ENCODE measurements around the gene FSTL4. TPM values are rescaled to one million over a fixed set of nuclear protein-coding genes. Genes with fewer than 3 reads are reported as not detected.
A peak's percentile ranks its signal among the peaks of the same experiment; 100 is the strongest.

The FSTL4 gene
- polyA plus RNA-seq, 1 of the 3 experiments (the other 2 are of a cell fraction), result not detected

DNA sequence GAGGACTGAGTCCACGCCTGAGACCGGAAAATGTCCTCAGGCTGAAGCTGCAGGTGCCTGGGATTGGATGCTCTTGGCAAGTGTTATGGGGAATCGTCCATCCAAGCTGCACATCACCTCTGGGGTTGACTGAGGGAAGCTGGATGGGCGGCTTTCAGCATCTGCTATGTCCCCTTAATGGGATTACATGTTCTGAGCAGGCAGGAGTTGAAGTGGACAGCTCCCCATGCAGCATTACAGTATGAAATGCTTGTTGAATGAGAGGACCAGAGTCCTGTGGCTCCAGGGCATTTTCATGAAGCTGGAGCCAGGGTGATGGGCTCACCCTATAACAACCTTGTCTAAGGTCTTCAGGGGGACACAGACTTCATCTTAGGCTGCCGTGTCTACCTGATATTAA, 289.6 kb downstream of the FSTL4 start:
- Histone ChIP-seq H3F3A (replicated peaks; ENCODE audit: insufficient read depth) (no peaks in the 10 kb centered on the region), H4K20me1 (ENCODE audit: insufficient read depth) (no peaks in the 10 kb centered on the region), H3K36me3 (replicated peaks in 1 of 2; ENCODE audit: control insufficient read depth in 1 of 2, insufficient read depth in 2 of 2, low read length in 1 of 2) (no peaks in the 10 kb centered on the region), H3K27ac (ENCODE audit: low read depth in 2 of 2, low read length in 1 of 2) (no peak overlapping the region), H3K4me3 (ENCODE audit: low read depth in 2 of 2, low read length in 1 of 2) (no peak overlapping the region), H3K4me1 (ENCODE audit: control insufficient read depth in 1 of 2, insufficient read depth in 2 of 2, low read depth in 1 of 2, low read length in 1 of 2) (peaks cover 0 to 4% of the 10 kb centered on the region in 2 experiments; a peak in 1 of 4 replicates), H2AFZ (ENCODE audit: low read depth) (no peak overlapping the region), H3K79me2 (ENCODE audit: insufficient read depth) (no peaks in the 10 kb centered on the region), H3K9ac (no peak overlapping the region), H3K9me2 (no peaks in the 10 kb centered on the region), H3K27me3 (ENCODE audit: insufficient read depth) (no peaks in the 10 kb centered on the region), H3K4me2 (no peak overlapping the region), H3K9me3 (no peaks in the 10 kb centered on the region)
- ChIA-PET POLR2A (no interaction called here), CTCF (interaction anchor here (0.7 to 1.7 kb wide), 4 partner anchors 13 to 99 kb away, joined by 3 to 4 read pairs (median 3); no protein-coding TSS in a partner anchor)
- DNase-seq, result no peak
- TF ChIP-seq, protein P1, sequence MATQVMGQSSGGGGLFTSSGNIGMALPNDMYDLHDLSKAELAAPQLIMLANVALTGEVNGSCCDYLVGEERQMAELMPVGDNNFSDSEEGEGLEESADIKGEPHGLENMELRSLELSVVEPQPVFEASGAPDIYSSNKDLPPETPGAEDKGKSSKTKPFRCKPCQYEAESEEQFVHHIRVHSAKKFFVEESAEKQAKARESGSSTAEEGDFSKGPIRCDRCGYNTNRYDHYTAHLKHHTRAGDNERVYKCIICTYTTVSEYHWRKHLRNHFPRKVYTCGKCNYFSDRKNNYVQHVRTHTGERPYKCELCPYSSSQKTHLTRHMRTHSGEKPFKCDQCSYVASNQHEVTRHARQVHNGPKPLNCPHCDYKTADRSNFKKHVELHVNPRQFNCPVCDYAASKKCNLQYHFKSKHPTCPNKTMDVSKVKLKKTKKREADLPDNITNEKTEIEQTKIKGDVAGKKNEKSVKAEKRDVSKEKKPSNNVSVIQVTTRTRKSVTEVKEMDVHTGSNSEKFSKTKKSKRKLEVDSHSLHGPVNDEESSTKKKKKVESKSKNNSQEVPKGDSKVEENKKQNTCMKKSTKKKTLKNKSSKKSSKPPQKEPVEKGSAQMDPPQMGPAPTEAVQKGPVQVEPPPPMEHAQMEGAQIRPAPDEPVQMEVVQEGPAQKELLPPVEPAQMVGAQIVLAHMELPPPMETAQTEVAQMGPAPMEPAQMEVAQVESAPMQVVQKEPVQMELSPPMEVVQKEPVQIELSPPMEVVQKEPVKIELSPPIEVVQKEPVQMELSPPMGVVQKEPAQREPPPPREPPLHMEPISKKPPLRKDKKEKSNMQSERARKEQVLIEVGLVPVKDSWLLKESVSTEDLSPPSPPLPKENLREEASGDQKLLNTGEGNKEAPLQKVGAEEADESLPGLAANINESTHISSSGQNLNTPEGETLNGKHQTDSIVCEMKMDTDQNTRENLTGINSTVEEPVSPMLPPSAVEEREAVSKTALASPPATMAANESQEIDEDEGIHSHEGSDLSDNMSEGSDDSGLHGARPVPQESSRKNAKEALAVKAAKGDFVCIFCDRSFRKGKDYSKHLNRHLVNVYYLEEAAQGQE (IDR thresholded peaks at IDR 0.05; ENCODE audit: low read depth, low read length), result peak; percentile 33; the same call in 1 of the 2 replicates
- TF ChIP-seq, protein P2, sequence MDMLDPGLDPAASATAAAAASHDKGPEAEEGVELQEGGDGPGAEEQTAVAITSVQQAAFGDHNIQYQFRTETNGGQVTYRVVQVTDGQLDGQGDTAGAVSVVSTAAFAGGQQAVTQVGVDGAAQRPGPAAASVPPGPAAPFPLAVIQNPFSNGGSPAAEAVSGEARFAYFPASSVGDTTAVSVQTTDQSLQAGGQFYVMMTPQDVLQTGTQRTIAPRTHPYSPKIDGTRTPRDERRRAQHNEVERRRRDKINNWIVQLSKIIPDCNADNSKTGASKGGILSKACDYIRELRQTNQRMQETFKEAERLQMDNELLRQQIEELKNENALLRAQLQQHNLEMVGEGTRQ (IDR thresholded peaks at IDR 0.05; ENCODE audit: borderline replicate concordance, low read depth, low read length), result no peak
- TF ChIP-seq FOXM1 (IDR thresholded peaks at IDR 0.05; ENCODE audit: low read depth), result no peak
- WGBS (ENCODE audit: low lambda C conversion rate), result 60% methylated on average over 3 of the region's 5 CpGs

DNA sequence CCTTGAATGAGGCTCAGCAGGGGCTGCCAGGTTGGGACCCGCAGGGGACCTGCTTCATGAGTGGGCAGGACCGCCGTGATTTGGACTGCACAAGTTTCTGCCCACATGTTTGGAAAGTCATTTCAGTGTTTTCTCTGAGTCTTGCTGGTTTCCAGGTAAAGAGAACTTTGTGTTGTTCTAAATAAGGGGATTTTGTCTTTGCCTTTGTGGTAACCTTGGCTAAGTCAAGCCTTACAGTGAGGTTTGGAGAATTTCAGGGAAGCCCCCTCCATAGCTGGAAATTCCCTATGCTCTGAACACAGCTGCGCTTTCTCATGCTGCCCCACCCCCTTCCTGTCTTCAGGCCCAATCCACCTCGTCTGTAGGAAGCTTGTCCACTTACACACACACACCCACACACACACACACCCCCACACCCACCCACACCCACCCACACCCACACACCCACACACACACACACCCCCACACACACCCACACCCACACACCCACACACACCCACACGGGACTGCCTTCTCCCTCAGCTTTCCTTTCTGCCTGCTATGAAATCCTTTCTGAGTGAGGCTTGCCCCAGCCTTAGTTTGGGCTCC, 290.4 kb downstream of the FSTL4 start:
- WGBS (ENCODE audit: low lambda C conversion rate), result 43% methylated on average over 6 of the region's 6 CpGs
- Histone ChIP-seq H3K4me2 (no peak overlapping the region), H3K27ac (ENCODE audit: low read depth in 2 of 2, low read length in 1 of 2) (no peak overlapping the region), H3K79me2 (ENCODE audit: insufficient read depth) (no peaks in the 10 kb centered on the region), H4K20me1 (ENCODE audit: insufficient read depth) (no peaks in the 10 kb centered on the region), H3K27me3 (ENCODE audit: insufficient read depth) (no peaks in the 10 kb centered on the region), H3K36me3 (replicated peaks in 1 of 2; ENCODE audit: control insufficient read depth in 1 of 2, insufficient read depth in 2 of 2, low read length in 1 of 2) (no peaks in the 10 kb centered on the region), H3K4me3 (ENCODE audit: low read depth in 2 of 2, low read length in 1 of 2) (no peak overlapping the region), H3K9me3 (no peaks in the 10 kb centered on the region), H3K9me2 (no peaks in the 10 kb centered on the region), H3F3A (replicated peaks; ENCODE audit: insufficient read depth) (no peaks in the 10 kb centered on the region), H3K9ac (no peak overlapping the region), H2AFZ (ENCODE audit: low read depth) (no peak overlapping the region), H3K4me1 (ENCODE audit: control insufficient read depth in 1 of 2, insufficient read depth in 2 of 2, low read depth in 1 of 2, low read length in 1 of 2) (peaks cover 0 to 4% of the 10 kb centered on the region in 2 experiments; a peak in 1 of 4 replicates)
- no peak for DNase-seq
- CTCF ChIA-PET, result interaction anchor here (0.7 to 1.7 kb wide), 4 partner anchors 12 to 100 kb away, joined by 3 to 4 read pairs (median 3); no protein-coding TSS in a partner anchor
- TF ChIP-seq FOXM1 (IDR thresholded peaks at IDR 0.05; ENCODE audit: low read depth), result no peak
- TF ChIP-seq RAD21 (IDR thresholded peaks at IDR 0.05; ENCODE audit: low read length), result no peak
- TF ChIP-seq, protein P3, sequence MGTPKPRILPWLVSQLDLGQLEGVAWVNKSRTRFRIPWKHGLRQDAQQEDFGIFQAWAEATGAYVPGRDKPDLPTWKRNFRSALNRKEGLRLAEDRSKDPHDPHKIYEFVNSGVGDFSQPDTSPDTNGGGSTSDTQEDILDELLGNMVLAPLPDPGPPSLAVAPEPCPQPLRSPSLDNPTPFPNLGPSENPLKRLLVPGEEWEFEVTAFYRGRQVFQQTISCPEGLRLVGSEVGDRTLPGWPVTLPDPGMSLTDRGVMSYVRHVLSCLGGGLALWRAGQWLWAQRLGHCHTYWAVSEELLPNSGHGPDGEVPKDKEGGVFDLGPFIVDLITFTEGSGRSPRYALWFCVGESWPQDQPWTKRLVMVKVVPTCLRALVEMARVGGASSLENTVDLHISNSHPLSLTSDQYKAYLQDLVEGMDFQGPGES (IDR thresholded peaks at IDR 0.05; ENCODE audit: low read depth, low read length), result no peak
- TF ChIP-seq NRF1 (IDR thresholded peaks at IDR 0.05; ENCODE audit: low read depth, low read length), result no peak
- TF ChIP-seq GATA2 (CRISPR knock-in tag; IDR thresholded peaks at IDR 0.05), result no peak
- no peak for TF ChIP-seq RXRA (IDR thresholded peaks at IDR 0.05; ENCODE audit: borderline replicate concordance, low read depth)
- TF ChIP-seq FOXJ3 (CRISPR knock-in tag; IDR thresholded peaks at IDR 0.05), result no peak
- TF ChIP-seq, protein P4, sequence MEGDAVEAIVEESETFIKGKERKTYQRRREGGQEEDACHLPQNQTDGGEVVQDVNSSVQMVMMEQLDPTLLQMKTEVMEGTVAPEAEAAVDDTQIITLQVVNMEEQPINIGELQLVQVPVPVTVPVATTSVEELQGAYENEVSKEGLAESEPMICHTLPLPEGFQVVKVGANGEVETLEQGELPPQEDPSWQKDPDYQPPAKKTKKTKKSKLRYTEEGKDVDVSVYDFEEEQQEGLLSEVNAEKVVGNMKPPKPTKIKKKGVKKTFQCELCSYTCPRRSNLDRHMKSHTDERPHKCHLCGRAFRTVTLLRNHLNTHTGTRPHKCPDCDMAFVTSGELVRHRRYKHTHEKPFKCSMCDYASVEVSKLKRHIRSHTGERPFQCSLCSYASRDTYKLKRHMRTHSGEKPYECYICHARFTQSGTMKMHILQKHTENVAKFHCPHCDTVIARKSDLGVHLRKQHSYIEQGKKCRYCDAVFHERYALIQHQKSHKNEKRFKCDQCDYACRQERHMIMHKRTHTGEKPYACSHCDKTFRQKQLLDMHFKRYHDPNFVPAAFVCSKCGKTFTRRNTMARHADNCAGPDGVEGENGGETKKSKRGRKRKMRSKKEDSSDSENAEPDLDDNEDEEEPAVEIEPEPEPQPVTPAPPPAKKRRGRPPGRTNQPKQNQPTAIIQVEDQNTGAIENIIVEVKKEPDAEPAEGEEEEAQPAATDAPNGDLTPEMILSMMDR (IDR thresholded peaks at IDR 0.05), result no peak
- no peak for TF ChIP-seq ELF1 (IDR thresholded peaks at IDR 0.05)
- POLR2A ChIA-PET, result no interaction called here

Data from SK-N-SH (cell line).